Neural progenitor cell (in vitro differentiated cells): ENCODE results near the gene NKX2-1. TPM values are rescaled to one million over a fixed set of nuclear protein-coding genes. Genes with fewer than 3 reads are reported as not detected.

Source experiments
- DNase-seq: peaks from one replicate; pipeline ENCODE4 v3.0.0-alpha.2; 2016; ENCODE audit warnings: low spot score
- H2AFZ ChIP-seq: fragments of 200-600 bp; sonication (generic); replicated peaks from 2 replicates; pipeline ENCODE4 v1.6.1; 2016; ENCODE audit warnings: antibody characterized with exemption
- H3F3A ChIP-seq: fragments of 200-600 bp; sonication (generic); 2 replicates; pipeline ENCODE4 v1.6.1; 2016; ENCODE audit warnings: antibody characterized with exemption, low read depth
- H3K27ac ChIP-seq: fragments of 200-600 bp; sonication (generic); 2 replicates; pipeline ENCODE4 v1.5.1; 2016; ENCODE audit warnings: mild to moderate bottlenecking
- H3K27me3 ChIP-seq: fragments of 200-600 bp; sonication (generic); 2 replicates; pipeline ENCODE4 v1.6.1; 2016; ENCODE audit warnings: mild to moderate bottlenecking, moderate library complexity
- H3K36me3 ChIP-seq: fragments of 200-600 bp; sonication (generic); 2 replicates; pipeline ENCODE4 v1.5.1; 2016
- H3K4me1 ChIP-seq: fragments of 200-600 bp; sonication (generic); 2 replicates; pipeline ENCODE4 v1.6.1; 2016; ENCODE audit warnings: mixed run types
- H3K4me2 ChIP-seq: fragments of 200-600 bp; sonication (generic); 2 replicates; pipeline ENCODE4 v1.6.1; 2016
- H3K4me3 ChIP-seq: fragments of 200-600 bp; sonication (generic); 2 replicates; pipeline ENCODE4 v1.5.1; 2016
- H3K79me2 ChIP-seq: fragments of 200-600 bp; sonication (generic); 2 replicates; pipeline ENCODE4 v1.6.1; 2016; ENCODE audit warnings: low read depth
- H3K9ac ChIP-seq: fragments of 200-600 bp; sonication (generic); 2 replicates; pipeline ENCODE4 v1.6.1; 2016
- H3K9me3 ChIP-seq: fragments of 200-600 bp; sonication (generic); 2 replicates; pipeline ENCODE4 v1.5.1; 2016; ENCODE audit warnings: low read depth
- H4K20me1 ChIP-seq: fragments of 200-600 bp; sonication (generic); 2 replicates; pipeline ENCODE4 v1.6.1; 2016; ENCODE audit warnings: low read depth
- H3K27ac Mint-ChIP-seq: 3 replicates; pipeline ENCODE4 v1.8.0; 2021; ENCODE audit warnings: mixed read lengths
- H3K27me3 Mint-ChIP-seq: 2 replicates; pipeline ENCODE4 v1.8.0; 2022; ENCODE audit warnings: low read depth, mild to moderate bottlenecking, inconsistent platforms, moderate library complexity, mixed read lengths; ENCODE audit not compliant: insufficient read depth
- H3K36me3 Mint-ChIP-seq: 3 replicates; pipeline ENCODE4 v1.8.0; 2021; ENCODE audit warnings: mixed read lengths
- H3K4me1 Mint-ChIP-seq: 3 replicates; pipeline ENCODE4 v1.8.0; 2021; ENCODE audit warnings: mixed read lengths
- H3K4me3 Mint-ChIP-seq: 3 replicates; pipeline ENCODE4 v1.8.0; 2021; ENCODE audit warnings: mild to moderate bottlenecking, moderate library complexity, mixed read lengths
- H3K9me3 Mint-ChIP-seq: 3 replicates; pipeline ENCODE4 v1.8.0; 2020; ENCODE audit warnings: mixed read lengths
- CTCF ChIP-seq: fragments of 200-600 bp; sonication (generic); IDR thresholded peaks from 2 replicates; pipeline ENCODE4 v1.5.1; 2017; ENCODE audit warnings: antibody characterized with exemption, mild to moderate bottlenecking
- EZH2 ChIP-seq: fragments of 200-600 bp; sonication (generic); IDR thresholded peaks from 2 replicates; pipeline ENCODE4 v1.6.1; 2017; ENCODE audit warnings: antibody characterized with exemption, mild to moderate bottlenecking, moderate library complexity
- EZH2phosphoT487 ChIP-seq: fragments of 200-600 bp; sonication (generic); IDR thresholded peaks from 2 replicates; pipeline ENCODE4 v1.6.1; 2017; ENCODE audit warnings: antibody characterized with exemption
- total RNA-seq: library from RNA; depleted of rRNA; stranded (reverse); fragments of >200 nt; gene quantifications from 2 replicates; pipeline ENCODE4 v1.2.3, GENCODE V29; 2015; ENCODE audit warnings: low replicate concordance

The NKX2-1 gene
- total RNA-seq, 1 donor from 2014 or later = not detected

- Histone ChIP-seq H3K9me3 (no peaks in the 10 kb centered on the region), H3K27me3 (peaks cover 100% of the 10 kb centered on the region), H3K9ac (no peak overlapping the region), H3K4me2 (no peak overlapping the region), H4K20me1 (peaks cover 14% of the 10 kb centered on the region), H3K4me3 (no peak overlapping the region), H3K79me2 (no peaks in the 10 kb centered on the region), H3K4me1 (no peaks in the 10 kb centered on the region), H3F3A (no peaks in the 10 kb centered on the region), H3K36me3 (no peaks in the 10 kb centered on the region), H2AFZ (no peak overlapping the region), H3K27ac (no peak overlapping the region)
- Mint-ChIP-seq H3K4me1 (no peaks in the 10 kb centered on the region), H3K4me3 (no peak overlapping the region), H3K27me3 (peaks cover 50% of the 10 kb centered on the region), H3K27ac (no peak overlapping the region), H3K9me3 (peaks cover 6% of the 10 kb centered on the region), H3K36me3 (no peaks in the 10 kb centered on the region)
- DNase-seq = no peak
- TF ChIP-seq CTCF (no peak), EZH2phosphoT487 (peak; percentile 28), EZH2 (peak; percentile 26)
Observed at GRCh38 chr14:36529062-36529461, 9.0 kb upstream of the NKX2-1 start.

GRCh38 chr14:36525746-36526099 is 5.7 kb upstream of the NKX2-1 start:
- no peak overlapping the region for H3K4me3 ChIP-seq
- peaks cover 7% of the 10 kb centered on the region for H3K4me1 Mint-ChIP-seq
- H3K9ac ChIP-seq = no peak overlapping the region
- no peak overlapping the region for H3K4me2 ChIP-seq
- TF ChIP-seq CTCF (no peak), EZH2phosphoT487 (no peak), EZH2 (no peak)
- no peak for DNase-seq
- no peak overlapping the region for H2AFZ ChIP-seq
- H3K4me1 ChIP-seq = peaks cover 12% of the 10 kb centered on the region
- H3K27ac Mint-ChIP-seq = no peak overlapping the region
- H3K27ac ChIP-seq = no peak overlapping the region
- H3K4me3 Mint-ChIP-seq = no peak overlapping the region
- H3K36me3 Mint-ChIP-seq = no peaks in the 10 kb centered on the region
- peaks cover 47% of the 10 kb centered on the region for H4K20me1 ChIP-seq
- H3F3A ChIP-seq = peaks cover 20% of the 10 kb centered on the region
- H3K27me3 Mint-ChIP-seq = peaks cover 80% of the 10 kb centered on the region
- no peaks in the 10 kb centered on the region for H3K9me3 ChIP-seq
- H3K9me3 Mint-ChIP-seq = peaks cover 7% of the 10 kb centered on the region
- H3K27me3 ChIP-seq = peaks cover 100% of the 10 kb centered on the region
- no peaks in the 10 kb centered on the region for H3K36me3 ChIP-seq
- H3K79me2 ChIP-seq = no peaks in the 10 kb centered on the region

DNA sequence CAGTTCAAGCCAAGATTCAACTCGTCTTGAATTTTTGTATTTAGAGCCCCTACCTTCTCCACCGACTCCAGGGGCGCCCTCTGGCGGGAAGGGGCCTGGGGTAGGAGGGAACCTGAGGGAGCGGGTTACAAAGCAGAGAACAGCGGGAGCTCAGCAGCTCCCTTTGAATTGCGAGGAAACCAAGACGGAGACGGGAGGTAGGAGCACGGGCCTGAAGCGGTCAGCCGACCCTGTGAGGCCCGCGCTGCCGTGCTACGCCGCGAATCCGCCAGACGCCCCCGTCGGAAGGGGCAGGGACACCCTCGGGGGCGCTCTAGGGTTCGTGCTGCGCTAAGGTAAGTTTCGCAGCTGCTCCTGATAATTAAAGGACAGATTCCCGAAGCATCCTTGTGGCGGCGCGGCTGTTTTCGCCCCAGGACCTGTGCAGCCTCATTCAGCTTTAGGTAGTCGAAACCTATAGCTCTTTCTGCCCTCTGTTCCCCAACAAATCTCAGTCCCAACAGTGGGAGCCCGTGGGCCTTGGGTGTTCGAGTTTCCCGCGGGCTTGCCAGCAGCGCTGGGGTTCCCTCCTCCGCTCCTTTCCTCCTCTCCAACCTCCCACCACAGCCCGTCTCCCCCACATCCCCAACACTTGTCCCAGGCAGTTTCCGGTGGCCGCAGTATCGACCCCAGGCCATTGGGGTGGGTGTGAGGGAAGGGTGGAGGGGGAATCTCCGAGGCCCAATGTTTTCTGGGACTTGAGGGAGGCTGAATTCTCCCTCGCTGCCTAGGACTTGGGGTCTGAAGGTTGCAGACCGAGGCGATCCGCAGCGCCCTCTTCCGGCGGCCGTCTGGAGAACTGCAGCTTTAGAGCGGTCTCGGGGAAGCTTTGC is 5.1 kb upstream of the NKX2-1 start:
- H3K4me3 ChIP-seq = peak overlapping the region; percentile 31
- H3K4me2 ChIP-seq = peak overlapping the region; percentile 63
- H3K27ac ChIP-seq = no peak overlapping the region
- Mint-ChIP-seq H3K27ac (no peak overlapping the region), H3K9me3 (peaks cover 7% of the 10 kb centered on the region), H3K4me1 (peaks cover 7% of the 10 kb centered on the region), H3K4me3 (peak overlapping the region; percentile 22), H3K36me3 (no peaks in the 10 kb centered on the region), H3K27me3 (peaks cover 82% of the 10 kb centered on the region)
- peaks cover 20% of the 10 kb centered on the region for H3F3A ChIP-seq
- peaks cover 53% of the 10 kb centered on the region for H4K20me1 ChIP-seq
- no peak overlapping the region for H2AFZ ChIP-seq
- peak; percentile 93 for DNase-seq
- no peak overlapping the region for H3K9ac ChIP-seq
- H3K9me3 ChIP-seq = no peaks in the 10 kb centered on the region
- peaks cover 12% of the 10 kb centered on the region for H3K4me1 ChIP-seq
- peaks cover 100% of the 10 kb centered on the region for H3K27me3 ChIP-seq
- no peaks in the 10 kb centered on the region for H3K79me2 ChIP-seq
- peak; percentile 76 for TF ChIP-seq EZH2
- TF ChIP-seq CTCF = peak; percentile 82
- TF ChIP-seq EZH2phosphoT487 = peak; percentile 80
- no peaks in the 10 kb centered on the region for H3K36me3 ChIP-seq
